ENCODE measurements around the gene ATG9B. TPM values are rescaled to one million over a fixed set of nuclear protein-coding genes. Genes with fewer than 3 reads are reported as not detected.

Gene ATG9B
- total and polyA plus RNA-seq, 9 of the 15 experiments (the other 6 are each of a cell fraction or from before 2014, with no cell fraction given) = 0.29 to 8.0 (median 2.1) TPM

GRCh38 chr7:151038951-151039849, 14.9 kb upstream of the ATG9B start (continued):
- TF ChIP-seq, protein P1, sequence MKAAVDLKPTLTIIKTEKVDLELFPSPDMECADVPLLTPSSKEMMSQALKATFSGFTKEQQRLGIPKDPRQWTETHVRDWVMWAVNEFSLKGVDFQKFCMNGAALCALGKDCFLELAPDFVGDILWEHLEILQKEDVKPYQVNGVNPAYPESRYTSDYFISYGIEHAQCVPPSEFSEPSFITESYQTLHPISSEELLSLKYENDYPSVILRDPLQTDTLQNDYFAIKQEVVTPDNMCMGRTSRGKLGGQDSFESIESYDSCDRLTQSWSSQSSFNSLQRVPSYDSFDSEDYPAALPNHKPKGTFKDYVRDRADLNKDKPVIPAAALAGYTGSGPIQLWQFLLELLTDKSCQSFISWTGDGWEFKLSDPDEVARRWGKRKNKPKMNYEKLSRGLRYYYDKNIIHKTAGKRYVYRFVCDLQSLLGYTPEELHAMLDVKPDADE (conservative IDR thresholded peaks at IDR 0.05; ENCODE audit: control insufficient read depth, low read depth, low read length) = peak; percentile 67; the same call in 1 of the 2 replicates
- TF ChIP-seq MAFK (IDR thresholded peaks at IDR 0.05; ENCODE audit: low read length) (peak; percentile 9; the same call in 1 of the 2 replicates), TRIM24 (IDR thresholded peaks at IDR 0.05) (peak; percentile 64 to 87; a peak in 3 of 4 replicates), E4F1 (CRISPR knock-in tag; IDR thresholded peaks at IDR 0.05; ENCODE audit: borderline replicate concordance) (no peak), ZZZ3 (IDR thresholded peaks at IDR 0.05) (no peak), NCOR1 (IDR thresholded peaks at IDR 0.05) (peak; percentile 99), RBM34 (IDR thresholded peaks at IDR 0.05; ENCODE audit: borderline replicate concordance, insufficient read depth, low read length) (no peak), SIN3A (IDR thresholded peaks at IDR 0.05; ENCODE audit: borderline replicate concordance in 2 of 2, control insufficient read depth in 1 of 2, low read depth in 2 of 2, low read length in 2 of 2) (peak; percentile 64 to 69; a peak in 2 of 4 replicates), KLF10 (CRISPR knock-in tag; IDR thresholded peaks at IDR 0.05) (no peak), SMC3 (conservative IDR thresholded peaks at IDR 0.05; ENCODE audit: insufficient read depth, low read depth, low read length) (peak; percentile 13; the same call in 1 of the 2 replicates), HDGF (IDR thresholded peaks at IDR 0.05) (peak; percentile 81), CCAR2 (IDR thresholded peaks at IDR 0.05; ENCODE audit: low read depth, low read length) (no peak), RAD51 (IDR thresholded peaks at IDR 0.05; ENCODE audit: borderline replicate concordance, low read depth) (peak; percentile 38; the same call in 1 of the 2 replicates), TAF15 (IDR thresholded peaks at IDR 0.05; ENCODE audit: low read depth, low read length) (no peak), SMAD2 (IDR thresholded peaks at IDR 0.05; ENCODE audit: low read depth, low read length) (no peak), RFX1 (IDR thresholded peaks at IDR 0.05) (no peak), SMARCC2 (IDR thresholded peaks at IDR 0.05; ENCODE audit: low read depth) (peak; percentile 100), CXXC5 (CRISPR knock-in tag; IDR thresholded peaks at IDR 0.05) (peak; percentile 87), ZNF124 (CRISPR knock-in tag; IDR thresholded peaks at IDR 0.05) (no peak), NFIC (IDR thresholded peaks at IDR 0.05) (peak; percentile 100), ZBTB17 (CRISPR knock-in tag; IDR thresholded peaks at IDR 0.05) (peak; percentile 76; the same call in 1 of the 2 replicates), ZNF764 (CRISPR knock-in tag; IDR thresholded peaks at IDR 0.05; ENCODE audit: low read depth) (no peak)
- TF ChIP-seq, protein P2, sequence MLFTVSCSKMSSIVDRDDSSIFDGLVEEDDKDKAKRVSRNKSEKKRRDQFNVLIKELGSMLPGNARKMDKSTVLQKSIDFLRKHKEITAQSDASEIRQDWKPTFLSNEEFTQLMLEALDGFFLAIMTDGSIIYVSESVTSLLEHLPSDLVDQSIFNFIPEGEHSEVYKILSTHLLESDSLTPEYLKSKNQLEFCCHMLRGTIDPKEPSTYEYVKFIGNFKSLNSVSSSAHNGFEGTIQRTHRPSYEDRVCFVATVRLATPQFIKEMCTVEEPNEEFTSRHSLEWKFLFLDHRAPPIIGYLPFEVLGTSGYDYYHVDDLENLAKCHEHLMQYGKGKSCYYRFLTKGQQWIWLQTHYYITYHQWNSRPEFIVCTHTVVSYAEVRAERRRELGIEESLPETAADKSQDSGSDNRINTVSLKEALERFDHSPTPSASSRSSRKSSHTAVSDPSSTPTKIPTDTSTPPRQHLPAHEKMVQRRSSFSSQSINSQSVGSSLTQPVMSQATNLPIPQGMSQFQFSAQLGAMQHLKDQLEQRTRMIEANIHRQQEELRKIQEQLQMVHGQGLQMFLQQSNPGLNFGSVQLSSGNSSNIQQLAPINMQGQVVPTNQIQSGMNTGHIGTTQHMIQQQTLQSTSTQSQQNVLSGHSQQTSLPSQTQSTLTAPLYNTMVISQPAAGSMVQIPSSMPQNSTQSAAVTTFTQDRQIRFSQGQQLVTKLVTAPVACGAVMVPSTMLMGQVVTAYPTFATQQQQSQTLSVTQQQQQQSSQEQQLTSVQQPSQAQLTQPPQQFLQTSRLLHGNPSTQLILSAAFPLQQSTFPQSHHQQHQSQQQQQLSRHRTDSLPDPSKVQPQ (CRISPR knock-in tag; IDR thresholded peaks at IDR 0.05; ENCODE audit: borderline replicate concordance) = 0 out of 2 replicates have a peak, but pooled peaks have one; percentile 29
